Cerebellar cortex (tissue), 1 donor: ENCODE measurements around the gene RBBP8.
"Not testable (repeated sequence)": the region's sequence is repeated elsewhere in the genome, so short reads cannot be mapped to it uniquely, and the experiment has no call there.

Experiments
- DNase-seq: peaks from one replicate; pipeline ENCODE4 v3.0.0-alpha.2; 2015; ENCODE audit warnings: low spot score

RBBP8 gene

DNA sequence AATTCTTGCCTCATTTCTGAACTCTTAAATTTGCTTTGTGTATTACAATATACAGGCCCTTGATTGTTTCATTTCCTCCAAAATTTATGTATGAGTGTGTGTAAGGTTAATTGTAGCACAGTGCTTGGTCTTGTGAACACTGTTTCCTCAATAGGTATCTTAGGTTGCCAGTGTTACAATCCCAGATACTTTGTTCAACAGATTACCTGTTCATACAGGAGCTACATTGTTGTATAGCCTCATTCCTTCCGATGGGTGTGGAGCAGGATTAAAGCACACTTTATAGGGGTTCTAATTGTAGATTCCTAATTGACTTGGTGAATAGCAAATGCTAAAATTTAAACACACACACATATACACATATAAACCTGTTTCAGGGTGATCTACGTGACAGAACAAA lies 10.7 kb downstream of the RBBP8 start:
- no peak for DNase-seq

DNA sequence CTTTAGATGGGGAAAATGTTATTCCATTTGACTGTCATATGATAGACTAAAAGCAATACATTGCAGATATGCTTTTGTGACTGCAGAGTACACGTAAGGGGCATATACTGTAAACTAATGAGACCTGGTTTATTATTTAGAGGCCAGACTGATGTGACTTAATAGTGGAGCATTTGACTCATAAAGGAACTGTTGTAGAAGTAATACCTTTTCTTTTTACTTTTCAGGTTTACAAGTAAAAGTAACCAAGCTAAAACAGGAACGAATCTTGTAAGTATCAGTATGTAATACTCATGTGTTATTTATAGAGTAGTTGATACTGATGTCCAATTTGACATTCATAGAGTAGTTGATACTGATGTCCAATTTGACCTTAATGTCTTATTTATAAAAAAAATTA lies 13.1 kb downstream of the RBBP8 start:
- DNase-seq = no peak

DNA sequence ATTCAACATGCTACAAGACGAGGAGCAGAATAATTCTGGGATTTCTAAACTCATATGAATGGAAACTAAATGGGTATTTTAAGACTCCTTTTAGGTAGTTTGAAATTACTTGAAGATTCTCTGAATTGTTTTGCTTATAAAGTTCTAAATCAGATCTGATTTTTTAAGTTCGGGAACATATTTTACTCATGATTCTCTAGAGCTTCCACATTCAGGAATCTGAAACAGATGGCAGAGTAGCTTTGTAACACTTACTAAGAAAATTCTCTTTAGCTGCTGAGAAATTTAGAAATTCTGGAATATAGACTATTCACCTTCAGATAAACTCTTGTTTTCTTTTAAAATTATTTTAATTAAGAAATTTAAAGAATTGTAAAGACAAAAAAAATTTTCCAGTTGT lies 13.7 kb downstream of the RBBP8 start:
- no peak for DNase-seq

DNA sequence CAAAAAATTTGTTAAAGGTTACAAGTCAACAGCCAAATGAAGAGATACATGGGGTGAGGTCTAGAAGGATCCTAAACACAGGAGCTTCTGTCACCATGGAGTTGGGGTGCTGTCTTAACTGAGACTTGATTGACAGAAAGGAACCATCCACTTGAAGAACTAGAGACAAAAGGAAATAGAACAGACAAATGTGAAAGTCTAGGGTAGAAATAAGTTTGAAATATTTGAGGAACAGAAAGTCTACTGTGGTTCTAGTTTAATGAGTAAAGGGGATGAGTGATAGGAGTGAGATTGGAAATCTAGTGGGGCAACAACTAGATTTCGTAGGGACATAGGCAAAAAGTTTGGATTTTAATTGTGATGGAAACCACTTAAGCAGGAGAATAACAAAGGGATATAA lies 18.7 kb downstream of the RBBP8 start:
- DNase-seq = no peak

DNA sequence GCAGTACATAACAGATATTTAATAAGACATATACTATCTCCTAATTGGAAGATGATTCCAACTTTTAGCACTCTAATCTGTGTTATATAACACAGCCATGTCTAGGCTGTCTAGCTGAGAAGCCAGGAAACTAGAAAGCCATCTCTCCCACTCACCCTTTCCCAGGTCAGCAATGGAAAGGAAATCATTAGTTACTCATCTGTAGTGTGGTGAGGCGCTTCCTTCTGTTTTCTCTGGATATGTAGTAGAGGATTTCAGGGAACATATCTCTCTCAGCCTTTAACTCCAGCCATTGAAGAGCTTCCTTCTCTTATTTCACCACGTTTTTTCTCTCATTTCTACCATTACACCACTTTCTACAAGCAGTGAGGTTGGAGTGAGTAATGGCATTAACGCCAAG lies 19.4 kb downstream of the RBBP8 start:
- no peak for DNase-seq

DNA sequence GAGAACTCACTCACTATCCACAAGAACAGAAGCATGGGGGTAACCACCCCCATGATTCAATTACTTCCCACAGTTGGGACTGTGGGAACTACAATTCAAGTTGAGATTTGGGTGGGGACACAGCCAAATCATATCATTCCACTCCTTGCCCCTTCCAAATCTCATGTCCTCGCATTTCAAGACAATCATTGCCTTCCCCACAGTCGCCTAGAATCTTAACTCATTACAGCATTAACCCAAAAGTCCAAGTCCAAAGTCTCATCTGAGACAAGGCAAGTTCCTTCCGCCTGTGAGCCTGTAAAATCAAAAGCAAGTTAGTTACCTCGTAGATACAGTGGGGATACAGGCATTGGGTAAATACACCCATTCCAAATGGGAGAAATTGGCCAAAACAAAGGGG lies 20.9 kb downstream of the RBBP8 start:
- not testable (repeated sequence) for DNase-seq

DNA sequence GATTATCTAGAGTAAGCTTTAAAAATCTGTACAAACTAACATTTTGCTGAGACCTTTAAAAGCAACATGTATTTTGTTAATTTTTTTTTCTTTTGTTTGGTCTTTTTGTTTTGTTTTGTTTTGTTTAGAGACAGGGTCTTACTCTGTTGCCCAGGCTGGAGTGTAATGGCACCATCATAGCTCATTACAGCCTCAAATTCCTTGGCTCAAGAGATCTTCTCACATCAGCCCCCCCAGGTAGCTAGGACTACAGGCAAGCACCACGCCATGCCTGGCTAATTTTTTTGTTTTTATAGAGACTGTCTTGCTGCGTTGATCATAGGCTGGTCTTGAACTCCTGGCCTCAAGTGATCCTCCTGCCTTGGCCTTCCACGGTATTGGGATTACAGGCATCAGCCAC lies 23.1 kb downstream of the RBBP8 start:
- DNase-seq = no peak

DNA sequence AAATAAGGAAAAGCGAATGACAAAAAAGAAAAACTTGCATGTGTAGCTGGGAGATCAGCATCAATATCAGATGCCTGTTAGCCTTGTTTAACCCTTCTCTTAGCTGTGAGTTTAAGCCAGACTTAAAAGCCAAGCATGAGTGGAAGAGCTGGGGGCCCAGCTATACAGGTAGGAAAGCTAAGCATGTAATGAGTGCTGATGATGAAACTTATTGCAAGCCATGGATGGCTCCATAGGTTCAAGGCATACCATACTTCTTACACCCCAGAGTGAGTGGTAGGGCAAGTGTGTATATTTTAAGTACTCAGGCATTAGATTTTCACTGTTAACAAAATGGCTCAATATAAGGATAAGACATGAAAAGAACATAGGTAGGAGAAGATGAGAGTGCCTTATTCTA lies 28.0 kb downstream of the RBBP8 start:
- DNase-seq = no peak

DNA sequence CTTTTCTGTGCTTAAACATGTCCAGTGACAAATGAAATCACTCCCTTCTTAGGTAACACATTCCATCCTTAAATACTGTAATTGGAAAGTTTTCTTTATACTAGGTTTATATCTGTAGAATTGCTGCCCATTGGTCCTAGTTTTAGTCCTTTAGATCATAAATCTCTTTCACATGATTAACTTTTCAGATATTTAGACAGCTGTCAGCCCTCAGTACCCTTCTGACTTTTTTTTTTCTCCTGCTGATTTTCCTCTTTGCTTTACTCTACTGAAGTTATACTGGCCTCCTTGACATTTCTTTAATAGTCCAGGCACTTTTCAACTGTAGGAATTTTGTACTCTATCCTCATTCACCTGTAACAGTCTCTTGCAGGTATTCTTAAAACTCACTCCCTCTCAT lies 28.9 kb downstream of the RBBP8 start:
- DNase-seq = no peak

DNA sequence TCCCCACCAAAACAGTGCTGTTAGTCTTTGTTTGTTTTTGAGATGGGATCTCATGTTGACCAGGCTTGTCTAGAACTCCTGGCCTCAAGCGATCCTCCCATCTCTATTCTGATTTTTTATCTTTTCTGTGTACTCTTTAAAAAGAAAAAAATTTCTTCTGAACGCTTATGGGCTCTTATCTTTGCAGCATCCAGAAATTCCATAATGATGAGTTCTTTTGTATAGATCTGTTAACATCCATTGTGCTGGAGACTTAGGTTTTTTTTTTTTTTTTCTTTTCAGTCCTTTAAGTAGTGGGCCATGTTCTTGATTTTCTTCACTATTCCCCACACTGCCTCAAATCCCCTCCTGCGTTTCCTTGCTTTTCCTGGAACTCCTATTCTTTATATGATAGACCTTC lies 31.0 kb downstream of the RBBP8 start:
- no peak for DNase-seq

DNA sequence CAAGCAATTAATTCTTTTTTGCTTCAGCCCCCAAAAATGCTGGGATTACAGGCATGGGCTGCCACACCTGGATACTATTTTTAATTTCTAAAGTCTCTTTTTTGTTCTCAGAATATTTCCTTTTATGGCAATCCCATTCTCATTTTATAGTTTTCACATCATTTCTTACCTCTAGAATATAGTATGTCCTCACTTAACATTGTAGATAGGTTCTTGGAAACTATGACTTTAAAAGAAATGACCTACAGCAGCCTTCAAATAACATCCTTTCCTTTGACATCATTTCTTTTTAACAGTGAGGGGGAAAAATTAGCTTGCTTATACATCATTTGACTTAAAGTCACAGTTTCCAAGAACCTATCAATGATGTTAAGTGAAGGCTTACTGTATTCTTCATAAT lies 31.6 kb downstream of the RBBP8 start:
- DNase-seq = no peak

DNA sequence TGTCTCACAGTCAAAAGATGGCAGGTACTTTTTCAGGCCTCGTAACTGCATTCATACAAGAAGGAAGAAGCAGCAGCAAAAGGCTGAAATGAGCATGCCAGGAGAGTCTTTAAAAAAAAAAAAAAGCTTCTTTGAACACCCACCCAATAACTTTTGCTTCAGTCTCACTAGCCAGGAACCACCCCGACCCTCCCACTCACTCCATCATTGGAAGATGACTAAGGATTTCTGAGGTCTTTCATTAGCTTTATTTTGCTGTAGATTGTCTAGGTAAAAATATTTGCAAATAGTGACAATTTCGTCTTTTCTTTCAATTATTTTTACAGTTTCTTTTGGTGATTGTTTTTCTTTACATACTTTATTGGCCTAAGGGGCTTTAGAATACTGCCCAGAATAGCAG lies 37.9 kb downstream of the RBBP8 start:
- no peak for DNase-seq

DNA sequence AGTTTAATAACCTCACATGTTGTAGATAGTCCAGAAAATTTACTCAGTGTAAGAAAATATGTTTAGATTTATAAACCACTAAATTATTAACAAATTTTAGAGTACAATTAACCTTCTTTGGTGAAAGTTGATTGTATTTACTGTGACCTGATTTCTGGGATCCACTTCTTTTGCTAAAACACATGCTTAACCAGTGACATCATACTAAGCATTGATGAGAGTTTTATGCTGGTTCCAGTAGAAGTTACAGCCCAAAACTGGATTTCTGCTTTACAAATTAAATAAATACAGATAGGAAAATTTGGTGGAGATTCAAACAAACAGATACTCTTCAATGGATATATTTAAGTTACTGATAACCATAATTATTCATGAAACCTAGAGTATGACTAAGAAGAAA lies 40.9 kb downstream of the RBBP8 start:
- no peak for DNase-seq

DNA sequence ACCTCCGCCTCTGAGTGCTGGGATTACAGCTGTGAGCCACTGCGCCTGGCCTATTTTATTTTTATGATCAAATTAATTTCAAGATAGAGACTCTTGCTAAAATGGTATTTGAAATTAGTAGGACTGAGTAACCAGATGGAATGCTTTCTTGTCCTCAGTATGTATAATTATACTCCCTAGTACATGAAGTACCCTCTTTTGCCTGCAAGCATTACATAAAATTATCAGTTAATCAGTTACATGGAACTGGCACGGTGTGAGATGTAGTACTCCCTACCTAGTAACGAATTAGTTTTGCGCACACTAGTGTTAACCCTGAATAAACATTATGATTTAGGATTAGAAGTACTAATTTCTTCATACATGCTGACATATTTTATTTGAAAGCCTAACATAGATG lies 41.6 kb downstream of the RBBP8 start:
- no peak for DNase-seq

DNA sequence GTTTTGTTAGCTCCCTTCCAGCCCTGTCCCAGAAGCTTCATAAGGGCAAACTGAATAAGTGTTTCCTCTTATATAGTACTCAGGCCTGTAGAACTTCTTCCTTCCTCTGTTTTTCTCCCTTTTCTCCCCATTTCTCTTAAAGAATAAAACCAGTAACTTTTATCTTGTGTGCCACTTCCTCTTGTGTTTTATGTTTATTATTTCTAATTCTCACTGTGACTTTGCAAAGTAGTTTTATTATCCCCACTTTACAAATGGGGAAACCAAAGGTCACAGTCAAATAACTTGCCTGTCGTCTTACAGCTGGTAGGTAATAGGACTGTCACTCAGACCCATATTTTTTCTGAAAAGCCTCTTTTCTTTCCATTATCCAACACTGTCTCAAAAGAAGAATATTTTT lies 42.4 kb downstream of the RBBP8 start:
- DNase-seq = no peak

DNA sequence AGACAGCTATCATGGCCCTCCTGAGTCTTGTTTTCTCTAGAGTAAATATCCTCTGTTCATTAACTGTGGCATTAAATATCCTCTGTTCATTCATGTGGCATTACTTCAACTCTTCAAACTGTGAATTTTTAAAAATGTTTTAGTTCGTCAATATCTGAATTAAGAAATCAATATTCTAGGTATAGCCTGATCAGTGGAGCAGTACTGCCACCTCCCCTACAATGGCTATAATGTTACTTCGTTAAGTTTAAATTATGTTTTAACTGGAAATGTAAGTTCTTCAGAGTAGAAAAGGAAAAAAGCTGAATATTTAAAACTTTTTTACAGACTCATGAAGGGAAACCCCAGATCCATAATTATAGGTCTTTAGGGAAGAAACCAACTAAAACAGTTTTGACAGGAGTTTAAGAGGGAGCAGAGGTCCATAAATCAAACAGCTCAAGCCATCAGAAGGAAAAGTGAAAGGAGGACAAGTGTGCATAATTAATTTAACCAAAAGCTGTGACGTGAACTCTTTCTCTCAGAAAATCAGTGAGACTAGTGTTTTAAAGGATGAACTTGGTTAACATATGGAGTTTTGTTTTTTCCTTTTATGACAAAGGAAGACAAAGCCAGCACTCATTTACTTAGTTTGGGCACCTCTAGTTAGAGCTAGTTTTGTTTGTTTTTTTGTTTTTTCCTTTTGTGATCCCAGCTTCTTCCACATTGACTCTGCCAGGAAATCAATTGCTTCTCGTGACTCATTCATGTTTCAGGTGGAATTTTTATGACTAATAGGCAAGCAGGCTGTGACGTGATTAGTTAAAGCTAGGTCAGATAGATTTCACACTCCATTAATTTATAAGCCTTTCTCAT lies 44.9 kb downstream of the RBBP8 start:
- no peak for DNase-seq

DNA sequence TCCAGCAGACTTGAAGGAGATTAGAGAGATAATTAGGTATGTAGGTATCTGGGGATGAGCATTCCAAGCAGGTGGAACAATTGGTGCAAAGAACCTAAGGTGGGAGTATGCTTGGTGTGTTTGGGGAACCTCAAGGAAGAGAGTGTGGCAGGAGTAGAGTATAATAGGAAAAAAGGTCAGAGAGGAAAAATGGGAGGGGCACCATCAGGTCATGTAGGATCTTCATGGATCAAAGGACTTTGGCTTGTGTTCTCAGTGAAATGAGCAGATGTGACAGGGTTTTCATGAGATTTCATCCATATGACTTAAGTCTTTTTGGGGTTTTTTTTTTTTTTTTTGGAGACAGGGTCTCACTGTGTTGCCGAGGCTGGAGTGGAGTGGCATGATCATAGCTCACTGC lies 47.3 kb downstream of the RBBP8 start:
- DNase-seq = no peak

DNA sequence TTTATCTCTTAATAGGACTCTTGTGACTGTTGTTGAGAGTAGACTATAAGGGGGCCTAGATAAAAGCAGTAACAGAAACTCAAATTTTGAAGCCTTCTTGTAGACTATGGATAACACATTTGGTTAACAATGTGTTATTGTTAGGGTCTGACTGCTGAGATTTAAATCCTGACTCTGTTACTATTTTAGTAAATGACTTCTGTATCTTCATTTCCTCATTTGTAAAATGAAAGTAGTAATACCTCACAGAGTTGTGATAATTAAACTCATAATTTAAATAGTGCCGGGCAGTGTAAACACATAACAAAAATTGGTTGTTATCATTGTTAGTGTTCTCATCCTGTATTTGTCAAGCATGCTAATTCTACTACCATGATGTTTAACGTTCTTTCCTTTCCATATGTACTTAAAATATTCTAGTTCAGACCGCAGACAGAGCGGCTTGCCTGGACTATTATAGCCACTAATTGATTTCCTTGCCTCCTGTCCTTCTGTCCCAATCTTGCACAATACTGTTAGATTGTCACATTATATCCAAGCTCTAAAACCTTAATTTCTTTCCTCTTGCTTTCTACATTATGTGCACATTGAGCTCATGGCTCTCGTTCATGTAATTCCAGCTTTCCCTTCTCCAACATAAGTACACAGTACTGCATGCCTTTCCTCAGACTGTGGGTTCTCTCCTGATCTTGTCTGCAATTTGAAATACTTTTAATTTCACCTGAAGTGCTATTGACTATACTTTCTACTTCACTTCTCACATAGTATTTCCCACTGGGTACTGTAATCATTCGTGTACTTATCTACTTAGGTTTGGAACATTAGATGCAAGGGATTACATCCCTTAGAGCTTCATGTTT lies 48.4 kb downstream of the RBBP8 start:
- DNase-seq = no peak

DNA sequence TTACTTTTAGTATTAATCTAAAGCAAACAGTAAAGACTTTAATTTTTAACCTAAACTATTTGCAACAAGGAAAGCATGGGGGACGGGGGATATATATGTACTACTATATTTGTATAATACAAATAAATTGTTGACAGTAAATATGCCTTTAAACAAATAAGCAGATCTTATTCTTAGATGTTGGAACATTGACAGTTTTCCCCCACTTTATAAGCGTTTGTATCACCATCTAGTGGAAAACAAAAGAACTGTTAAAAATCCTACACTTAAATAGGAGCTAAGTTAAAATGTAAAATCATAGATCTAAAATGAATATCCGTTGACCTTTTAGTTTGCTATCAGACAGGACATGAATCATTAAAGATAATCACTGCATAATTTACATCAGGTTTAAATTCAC lies 50.0 kb downstream of the RBBP8 start:
- peak; percentile 36 for DNase-seq

DNA sequence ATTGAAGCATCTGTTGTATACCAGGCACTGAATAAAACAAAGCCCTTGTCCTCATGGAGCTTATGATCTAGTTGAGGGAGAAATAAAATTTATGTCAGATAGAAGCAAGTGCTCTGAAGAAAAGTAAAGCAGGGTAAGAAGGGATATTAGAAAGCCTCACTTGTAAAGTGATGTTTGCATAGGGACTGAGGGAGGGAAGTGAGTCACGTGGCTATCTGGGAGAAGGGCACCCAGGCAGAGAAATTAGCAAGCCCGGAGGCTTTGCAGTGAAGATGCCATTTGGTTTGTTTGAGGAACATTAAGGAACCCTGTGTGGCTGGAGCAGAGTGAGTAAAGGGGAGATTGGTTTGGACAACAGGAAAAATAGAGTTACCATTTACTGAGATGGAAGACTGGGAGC lies 52.1 kb downstream of the RBBP8 start:
- no peak for DNase-seq

DNA sequence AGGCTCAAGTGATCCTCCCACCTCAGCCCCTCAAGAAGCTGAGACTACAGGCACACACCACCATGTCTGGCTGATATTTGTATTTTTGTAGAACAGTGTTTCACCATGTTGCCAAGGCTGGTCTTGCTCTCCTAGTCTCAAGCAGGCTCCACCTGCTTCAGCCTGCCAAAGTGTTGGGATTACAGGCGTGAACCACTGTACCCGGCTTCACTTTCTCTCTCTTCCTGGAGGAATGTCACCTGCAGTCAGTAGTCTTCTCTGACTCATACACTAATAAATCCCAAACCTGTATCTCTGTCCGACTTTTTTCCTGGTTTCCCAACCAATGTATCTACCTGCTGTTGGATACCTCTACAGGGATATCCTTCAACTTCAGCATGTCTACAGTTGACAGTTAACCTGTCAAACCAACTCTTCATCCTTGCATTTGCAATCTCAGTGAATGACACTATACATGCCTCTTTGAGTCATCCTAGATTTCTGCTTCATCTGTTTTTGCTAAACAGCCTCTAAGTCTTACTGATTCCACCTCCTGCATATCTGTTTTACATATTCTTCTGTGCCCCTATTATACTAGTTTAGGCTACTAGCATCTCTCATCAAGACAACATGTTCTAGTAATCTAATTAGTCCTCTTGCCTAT lies 54.5 kb downstream of the RBBP8 start:
- no peak for DNase-seq

DNA sequence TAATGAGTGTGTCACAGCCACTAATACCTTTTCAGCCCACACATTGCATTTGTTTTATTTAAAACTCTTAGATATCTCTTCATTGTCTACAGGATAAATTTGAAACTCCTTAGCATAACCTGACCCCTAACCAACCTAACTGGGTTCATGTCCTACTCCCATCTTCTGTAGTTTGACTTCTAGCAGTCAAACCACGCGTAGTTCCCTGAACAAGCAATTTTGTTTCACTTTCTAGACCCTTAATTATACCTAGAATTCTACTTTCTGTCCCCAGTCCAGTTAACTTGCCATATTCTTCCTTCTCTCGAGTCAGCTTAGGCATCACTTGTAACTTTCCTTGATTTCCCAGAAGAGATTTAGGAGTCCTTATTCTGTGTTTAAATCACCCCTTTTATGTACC lies 55.1 kb downstream of the RBBP8 start:
- DNase-seq = no peak

DNA sequence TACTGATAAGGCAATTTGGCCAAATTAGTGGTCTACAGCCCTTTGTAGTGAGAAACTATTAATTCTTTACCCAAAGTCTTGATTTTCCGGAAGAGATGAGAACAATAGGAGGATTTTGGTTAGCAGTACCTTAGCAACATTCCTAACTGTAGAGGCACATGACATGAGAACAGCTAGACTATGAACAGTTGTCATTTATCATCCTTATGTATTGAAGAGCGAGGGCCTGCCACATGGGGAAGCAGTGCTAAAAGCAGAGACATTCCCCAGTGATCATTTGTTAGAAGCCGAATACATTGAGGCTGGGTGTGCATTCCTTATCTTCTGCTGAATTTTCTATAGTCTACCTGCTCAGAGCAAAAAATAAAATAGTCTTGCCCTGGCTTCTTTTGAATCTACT lies 65.2 kb downstream of the RBBP8 start:
- DNase-seq = no peak
